Measurements from ENCODE around the gene GYS2.
"Not testable (repeated sequence)": the region's sequence is repeated elsewhere in the genome, so short reads cannot be mapped to it uniquely, and the experiment has no call there.

DNA sequence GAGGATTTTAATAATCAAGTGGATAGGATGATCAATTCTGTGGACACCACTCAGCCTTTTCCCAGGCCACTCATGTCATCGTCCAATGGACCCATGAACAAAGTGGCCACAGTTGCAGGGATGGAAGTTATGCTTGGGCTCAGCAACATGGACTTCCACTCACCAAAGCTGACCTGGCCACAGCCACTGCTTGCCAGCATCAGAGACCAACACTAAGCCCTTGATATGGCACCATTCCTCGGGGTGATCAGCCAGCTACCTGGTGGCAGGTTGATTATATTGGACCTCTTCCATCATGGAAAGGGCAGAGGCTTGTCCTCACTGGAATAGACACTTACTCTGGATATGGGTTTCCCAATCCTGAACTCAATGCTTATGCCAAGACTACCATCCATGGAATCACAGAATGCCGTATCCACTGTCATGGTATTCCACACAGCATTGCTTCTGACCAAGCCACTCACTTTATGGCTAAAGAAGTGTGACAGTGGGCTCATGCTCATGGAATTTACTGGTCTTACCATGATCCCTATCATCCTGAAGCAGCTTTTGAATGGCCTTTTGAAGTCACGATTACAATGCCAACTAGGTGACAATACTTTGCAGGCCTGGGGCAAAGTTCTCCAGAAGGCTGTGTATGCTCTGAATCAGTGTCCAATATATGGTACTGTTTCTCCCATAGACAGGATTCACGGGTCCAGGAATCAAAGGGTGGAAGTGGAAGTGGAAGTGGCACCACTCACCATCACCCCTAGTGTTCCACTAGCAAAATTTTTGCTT is 20.1 kb downstream of the GYS2 start:
- TF ChIP-seq, protein P1, sequence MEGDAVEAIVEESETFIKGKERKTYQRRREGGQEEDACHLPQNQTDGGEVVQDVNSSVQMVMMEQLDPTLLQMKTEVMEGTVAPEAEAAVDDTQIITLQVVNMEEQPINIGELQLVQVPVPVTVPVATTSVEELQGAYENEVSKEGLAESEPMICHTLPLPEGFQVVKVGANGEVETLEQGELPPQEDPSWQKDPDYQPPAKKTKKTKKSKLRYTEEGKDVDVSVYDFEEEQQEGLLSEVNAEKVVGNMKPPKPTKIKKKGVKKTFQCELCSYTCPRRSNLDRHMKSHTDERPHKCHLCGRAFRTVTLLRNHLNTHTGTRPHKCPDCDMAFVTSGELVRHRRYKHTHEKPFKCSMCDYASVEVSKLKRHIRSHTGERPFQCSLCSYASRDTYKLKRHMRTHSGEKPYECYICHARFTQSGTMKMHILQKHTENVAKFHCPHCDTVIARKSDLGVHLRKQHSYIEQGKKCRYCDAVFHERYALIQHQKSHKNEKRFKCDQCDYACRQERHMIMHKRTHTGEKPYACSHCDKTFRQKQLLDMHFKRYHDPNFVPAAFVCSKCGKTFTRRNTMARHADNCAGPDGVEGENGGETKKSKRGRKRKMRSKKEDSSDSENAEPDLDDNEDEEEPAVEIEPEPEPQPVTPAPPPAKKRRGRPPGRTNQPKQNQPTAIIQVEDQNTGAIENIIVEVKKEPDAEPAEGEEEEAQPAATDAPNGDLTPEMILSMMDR (conservative IDR thresholded peaks at IDR 0.05; ENCODE audit: low read length) = not testable (repeated sequence)
- not testable (repeated sequence) for TF ChIP-seq EZH2phosphoT487 (IDR thresholded peaks at IDR 0.05; ENCODE audit: borderline replicate concordance)
